ENCODE measurements around the gene HIP1R.

DNA sequence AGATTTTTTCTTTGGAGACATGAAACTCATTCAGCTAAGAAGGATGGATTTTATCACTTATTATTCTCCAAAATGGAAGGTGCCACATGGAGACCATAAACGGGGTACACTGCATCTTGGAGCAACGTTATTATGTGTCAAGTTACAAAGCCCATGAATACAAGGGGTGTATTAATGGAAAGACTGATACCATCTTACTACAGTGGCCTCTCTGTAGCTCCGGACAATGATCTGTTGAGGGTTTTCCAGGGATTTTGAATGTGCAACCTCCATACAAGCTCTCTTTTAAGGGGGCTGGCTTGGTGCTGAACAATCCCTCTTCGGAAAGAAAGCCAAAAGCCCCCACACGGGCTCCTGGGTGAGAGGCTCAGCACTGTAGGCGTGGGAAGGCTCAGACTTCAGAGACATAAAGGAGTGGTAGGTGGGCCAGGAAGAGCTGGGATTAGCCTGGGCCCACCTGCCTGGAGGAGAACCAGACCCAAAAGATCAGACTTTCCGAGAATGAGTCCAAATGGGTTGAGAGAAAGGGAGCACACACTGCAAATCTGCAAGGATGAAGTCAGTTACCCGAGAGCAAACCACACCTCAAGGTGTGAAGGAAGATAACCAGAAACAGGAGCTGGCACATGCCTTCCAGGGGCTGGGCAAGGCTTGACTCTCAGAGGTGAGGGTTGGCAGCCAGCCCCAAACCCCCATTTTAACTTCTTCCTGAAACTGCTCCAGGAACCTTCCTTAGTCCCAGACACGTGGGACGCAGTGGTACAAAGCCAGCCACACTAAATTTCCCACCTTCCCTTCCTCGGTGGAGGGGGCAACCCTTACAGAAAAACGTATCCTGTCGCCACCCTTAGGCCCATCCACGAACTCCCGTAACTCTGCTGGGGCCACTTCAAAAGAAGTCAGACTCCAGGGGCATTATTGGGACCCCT lies 59.2 kb downstream of the HIP1R start:
- TF ChIP-seq, protein P1, sequence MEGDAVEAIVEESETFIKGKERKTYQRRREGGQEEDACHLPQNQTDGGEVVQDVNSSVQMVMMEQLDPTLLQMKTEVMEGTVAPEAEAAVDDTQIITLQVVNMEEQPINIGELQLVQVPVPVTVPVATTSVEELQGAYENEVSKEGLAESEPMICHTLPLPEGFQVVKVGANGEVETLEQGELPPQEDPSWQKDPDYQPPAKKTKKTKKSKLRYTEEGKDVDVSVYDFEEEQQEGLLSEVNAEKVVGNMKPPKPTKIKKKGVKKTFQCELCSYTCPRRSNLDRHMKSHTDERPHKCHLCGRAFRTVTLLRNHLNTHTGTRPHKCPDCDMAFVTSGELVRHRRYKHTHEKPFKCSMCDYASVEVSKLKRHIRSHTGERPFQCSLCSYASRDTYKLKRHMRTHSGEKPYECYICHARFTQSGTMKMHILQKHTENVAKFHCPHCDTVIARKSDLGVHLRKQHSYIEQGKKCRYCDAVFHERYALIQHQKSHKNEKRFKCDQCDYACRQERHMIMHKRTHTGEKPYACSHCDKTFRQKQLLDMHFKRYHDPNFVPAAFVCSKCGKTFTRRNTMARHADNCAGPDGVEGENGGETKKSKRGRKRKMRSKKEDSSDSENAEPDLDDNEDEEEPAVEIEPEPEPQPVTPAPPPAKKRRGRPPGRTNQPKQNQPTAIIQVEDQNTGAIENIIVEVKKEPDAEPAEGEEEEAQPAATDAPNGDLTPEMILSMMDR (IDR thresholded peaks at IDR 0.05) = no peak; the same call in 1 of the 2 replicates
- TF ChIP-seq TCF7L2 (IDR thresholded peaks at IDR 0.05; ENCODE audit: low read depth, low read length) = peak; percentile 25; the same call in 1 of the 2 replicates
